Tibial nerve (tissue), 4 donors: ENCODE measurements around the gene TUT4.

ENCODE experiments used
- EP300 ChIP-seq, 2 donors: sonication (generic); formaldehyde crosslinking; IDR thresholded peaks; one replicate each; pipeline ENCODE4 v1.6.1; 2017; ENCODE audit warnings: antibody characterized with exemption in 2 of 2, mild to moderate bottlenecking in 1 of 2
- POLR2A ChIP-seq, 2 donors: fragments of 450-650 bp; IDR thresholded peaks; one replicate each; pipeline ENCODE4 v1.6.1; 2017; ENCODE audit warnings: antibody characterized with exemption in 2 of 2, mild to moderate bottlenecking in 2 of 2, moderate library complexity in 2 of 2
- TF ChIP-seq, protein P1 (sequence below), 5 experiments: fragments of 200-600 bp in 3 of 5; fragments of 450-650 bp in 2 of 5; sonication (generic) in 3 of 5; IDR thresholded peaks; one replicate each; pipeline ENCODE4 v1.5.1; 2016 to 2019; ENCODE audit warnings: antibody characterized with exemption in 5 of 5, mild to moderate bottlenecking in 3 of 5, moderate library complexity in 2 of 5

DNA sequence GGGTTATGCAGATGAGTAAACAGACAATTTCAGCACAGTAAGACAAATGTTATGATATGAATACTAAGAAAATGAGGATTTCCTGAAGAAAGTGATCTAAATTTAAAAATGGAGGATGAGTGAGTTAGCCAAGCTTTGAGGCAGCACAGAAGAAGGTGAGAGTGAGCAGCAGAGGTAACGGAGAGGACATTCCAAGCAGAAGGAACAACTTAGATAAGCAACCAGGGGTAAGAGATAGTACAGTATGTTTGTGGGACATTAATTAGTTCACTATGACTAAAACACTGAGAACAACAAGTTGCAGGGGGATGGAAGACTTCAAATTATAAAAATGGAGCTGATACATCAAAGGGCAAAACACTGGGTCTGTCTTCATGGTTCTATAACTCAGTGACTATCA is 125.7 kb downstream of the TUT4 start:
- no peak for TF ChIP-seq POLR2A (IDR thresholded peaks at IDR 0.05)
- TF ChIP-seq, protein P1, sequence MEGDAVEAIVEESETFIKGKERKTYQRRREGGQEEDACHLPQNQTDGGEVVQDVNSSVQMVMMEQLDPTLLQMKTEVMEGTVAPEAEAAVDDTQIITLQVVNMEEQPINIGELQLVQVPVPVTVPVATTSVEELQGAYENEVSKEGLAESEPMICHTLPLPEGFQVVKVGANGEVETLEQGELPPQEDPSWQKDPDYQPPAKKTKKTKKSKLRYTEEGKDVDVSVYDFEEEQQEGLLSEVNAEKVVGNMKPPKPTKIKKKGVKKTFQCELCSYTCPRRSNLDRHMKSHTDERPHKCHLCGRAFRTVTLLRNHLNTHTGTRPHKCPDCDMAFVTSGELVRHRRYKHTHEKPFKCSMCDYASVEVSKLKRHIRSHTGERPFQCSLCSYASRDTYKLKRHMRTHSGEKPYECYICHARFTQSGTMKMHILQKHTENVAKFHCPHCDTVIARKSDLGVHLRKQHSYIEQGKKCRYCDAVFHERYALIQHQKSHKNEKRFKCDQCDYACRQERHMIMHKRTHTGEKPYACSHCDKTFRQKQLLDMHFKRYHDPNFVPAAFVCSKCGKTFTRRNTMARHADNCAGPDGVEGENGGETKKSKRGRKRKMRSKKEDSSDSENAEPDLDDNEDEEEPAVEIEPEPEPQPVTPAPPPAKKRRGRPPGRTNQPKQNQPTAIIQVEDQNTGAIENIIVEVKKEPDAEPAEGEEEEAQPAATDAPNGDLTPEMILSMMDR (IDR thresholded peaks at IDR 0.05), result no peak
- TF ChIP-seq EP300 (IDR thresholded peaks at IDR 0.05), result no peak
